Loucy (cell line): ENCODE measurements around the gene PCGF2.

Experiments
- EZH2phosphoT487 ChIP-seq: fragments of 200-600 bp; IDR thresholded peaks from 2 replicates; pipeline ENCODE4 v1.6.1; 2018; ENCODE audit warnings: antibody characterized with exemption, mild to moderate bottlenecking, moderate library complexity, borderline replicate concordance
- TF ChIP-seq, protein P1 (sequence below): fragments of 200-600 bp; sonication (generic); conservative IDR thresholded peaks from 2 replicates; pipeline ENCODE4 v1.5.1; 2014; ENCODE audit warnings: mild to moderate bottlenecking, antibody characterized with exemption, low read length

DNA sequence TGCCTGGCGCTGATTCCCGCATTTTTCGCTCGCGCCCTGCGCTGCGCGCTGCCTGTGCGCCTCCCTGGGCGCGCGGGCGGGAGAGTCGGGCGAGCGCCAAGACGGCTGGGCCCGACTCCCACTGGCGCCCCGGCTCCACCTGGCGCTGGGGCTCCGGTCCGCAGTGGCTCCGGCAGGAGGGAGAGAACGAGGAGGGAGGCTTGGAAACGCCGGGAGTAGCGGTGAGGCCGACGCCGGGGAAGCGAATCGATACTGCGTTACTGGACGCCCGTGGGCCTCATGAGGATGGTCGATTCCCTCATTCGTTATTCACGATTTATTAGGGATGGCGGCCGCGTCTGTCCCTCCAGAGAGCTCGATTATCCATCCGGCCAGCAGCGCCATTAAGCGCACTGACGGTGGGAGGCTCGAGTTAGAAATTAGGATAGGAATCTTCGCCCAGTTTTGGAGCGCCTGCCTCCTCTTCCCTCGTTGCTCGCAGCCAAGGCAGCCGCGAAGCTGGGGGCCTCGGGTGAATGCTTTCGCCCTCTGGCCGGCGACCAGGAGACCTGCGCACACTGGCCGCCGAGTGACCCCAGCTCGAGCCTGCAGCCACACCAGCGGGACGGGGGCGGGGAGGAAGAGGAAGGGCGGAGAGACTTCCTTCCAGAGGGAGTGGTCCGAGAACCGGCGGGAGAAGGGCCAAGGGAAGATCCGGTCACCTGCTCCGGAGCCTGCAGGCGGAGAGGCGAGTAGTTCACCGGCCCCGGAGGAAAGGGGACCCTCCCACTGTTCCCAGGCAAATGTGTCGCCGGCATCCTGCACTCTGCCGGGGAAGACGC is 1.3 kb upstream of the PCGF2 start:
- TF ChIP-seq, protein P1, sequence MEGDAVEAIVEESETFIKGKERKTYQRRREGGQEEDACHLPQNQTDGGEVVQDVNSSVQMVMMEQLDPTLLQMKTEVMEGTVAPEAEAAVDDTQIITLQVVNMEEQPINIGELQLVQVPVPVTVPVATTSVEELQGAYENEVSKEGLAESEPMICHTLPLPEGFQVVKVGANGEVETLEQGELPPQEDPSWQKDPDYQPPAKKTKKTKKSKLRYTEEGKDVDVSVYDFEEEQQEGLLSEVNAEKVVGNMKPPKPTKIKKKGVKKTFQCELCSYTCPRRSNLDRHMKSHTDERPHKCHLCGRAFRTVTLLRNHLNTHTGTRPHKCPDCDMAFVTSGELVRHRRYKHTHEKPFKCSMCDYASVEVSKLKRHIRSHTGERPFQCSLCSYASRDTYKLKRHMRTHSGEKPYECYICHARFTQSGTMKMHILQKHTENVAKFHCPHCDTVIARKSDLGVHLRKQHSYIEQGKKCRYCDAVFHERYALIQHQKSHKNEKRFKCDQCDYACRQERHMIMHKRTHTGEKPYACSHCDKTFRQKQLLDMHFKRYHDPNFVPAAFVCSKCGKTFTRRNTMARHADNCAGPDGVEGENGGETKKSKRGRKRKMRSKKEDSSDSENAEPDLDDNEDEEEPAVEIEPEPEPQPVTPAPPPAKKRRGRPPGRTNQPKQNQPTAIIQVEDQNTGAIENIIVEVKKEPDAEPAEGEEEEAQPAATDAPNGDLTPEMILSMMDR: no peak
- TF ChIP-seq EZH2phosphoT487: no peak
